ENCODE results near the gene TMEM191C.
"Not testable (repeated sequence)": the region's sequence is repeated elsewhere in the genome, so short reads cannot be mapped to it uniquely, and the experiment has no call there.

TMEM191C gene

GRCh38 chr22:21467337-21468193 lies at the start of gene TMEM191C:
Gene TMEM191C, plus strand, starts transcription at chr22:21467387. Its CDS starts 73 bp downstream, at chr22:21467460.
- DNase-seq (ENCODE audit: low spot score) = not testable (repeated sequence)

GRCh38 chr22:21417853-21418252 lies 49.3 kb upstream of the TMEM191C start:
- DNase-seq (ENCODE audit: low spot score) = not testable (repeated sequence)

- DNase-seq (ENCODE audit: low spot score) = not testable (repeated sequence)
These were observed 48.1 kb upstream of the TMEM191C start for GRCh38 chr22:21418974-21419638.

- DNase-seq (ENCODE audit: low spot score) = not testable (repeated sequence)
These were observed 46.9 kb upstream of the TMEM191C start for GRCh38 chr22:21420180-21420763.

- DNase-seq (ENCODE audit: low spot score) = not testable (repeated sequence)
These were observed 43.0 kb upstream of the TMEM191C start for GRCh38 chr22:21424084-21424709.

- not testable (repeated sequence) for DNase-seq (ENCODE audit: low spot score)
These were observed 32.6 kb upstream of the TMEM191C start for GRCh38 chr22:21434378-21435233.

- not testable (repeated sequence) for DNase-seq (ENCODE audit: low spot score)
These were observed 31.0 kb upstream of the TMEM191C start for GRCh38 chr22:21435998-21436810.

- not testable (repeated sequence) for DNase-seq (ENCODE audit: low spot score)
These were observed 29.2 kb upstream of the TMEM191C start for GRCh38 chr22:21438013-21438412.

GRCh38 chr22:21440018-21440636 lies 27.1 kb upstream of the TMEM191C start:
- not testable (repeated sequence) for DNase-seq (ENCODE audit: low spot score)

GRCh38 chr22:21440676-21441075 lies 26.5 kb upstream of the TMEM191C start:
- not testable (repeated sequence) for DNase-seq (ENCODE audit: low spot score)

- not testable (repeated sequence) for DNase-seq (ENCODE audit: low spot score)
These were observed 26.0 kb upstream of the TMEM191C start for GRCh38 chr22:21441170-21441569.

GRCh38 chr22:21442123-21442522 lies 25.1 kb upstream of the TMEM191C start:
- DNase-seq (ENCODE audit: low spot score) = not testable (repeated sequence)

- DNase-seq (ENCODE audit: low spot score) = not testable (repeated sequence)
These were observed 24.5 kb upstream of the TMEM191C start for GRCh38 chr22:21442646-21443045.

- no peak for DNase-seq (ENCODE audit: low spot score)
These were observed 24.0 kb upstream of the TMEM191C start for GRCh38 chr22:21443057-21443734.

GRCh38 chr22:21443735-21444421 lies 23.3 kb upstream of the TMEM191C start:
- DNase-seq (ENCODE audit: low spot score) = no peak

- DNase-seq (ENCODE audit: low spot score) = no peak
These were observed 22.3 kb upstream of the TMEM191C start for GRCh38 chr22:21444701-21445436.

- no peak for DNase-seq (ENCODE audit: low spot score)
These were observed 21.6 kb upstream of the TMEM191C start for GRCh38 chr22:21445437-21446127.

All from cerebellar cortex (tissue), 1 donor.